Measurements from ENCODE around the gene SETD4. TPM values are rescaled to one million over a fixed set of nuclear protein-coding genes. Genes with fewer than 3 reads are reported as not detected.

Gene SETD4
- total RNA-seq, 1 experiment from 2014 or later = 22.7 TPM

GRCh38 chr21:36076878-36077655 is 16.7 kb upstream of the SETD4 start:
- no peak for ATAC-seq
- Histone ChIP-seq H3K9ac (ENCODE audit: low read length) (no peak overlapping the region), H3K4me1 (ENCODE audit: control insufficient read depth in 1 of 2, insufficient read depth in 2 of 2, low read length in 2 of 2) (no peaks in the 10 kb centered on the region), H3K36me3 (ENCODE audit: control insufficient read depth in 1 of 2, insufficient read depth in 2 of 2, low read length in 2 of 2) (no peaks in the 10 kb centered on the region), H3K27me3 (ENCODE audit: insufficient read depth, low read length) (no peaks in the 10 kb centered on the region), H3K79me2 (ENCODE audit: insufficient read depth, low read length) (no peaks in the 10 kb centered on the region), H3K9me2 (ENCODE audit: insufficient read depth) (no peaks in the 10 kb centered on the region), H3K4me3 (replicated peaks in 1 of 2; ENCODE audit: low read depth in 1 of 2, low read length in 2 of 2) (no peak overlapping the region), H2AFZ (ENCODE audit: low read depth, low read length, poor library complexity, severe bottlenecking) (no peak overlapping the region), H3K4me2 (ENCODE audit: low read length) (no peak overlapping the region), H4K20me1 (ENCODE audit: insufficient read depth) (no peaks in the 10 kb centered on the region), H3K9me3 (ENCODE audit: control insufficient read depth in 1 of 2, insufficient read depth in 1 of 2, low read depth in 1 of 2, low read length in 2 of 2) (no peaks in the 10 kb centered on the region), H3K27ac (ENCODE audit: low read depth, low read length) (no peak overlapping the region)
- no TSS peak for BruUV-seq (replicated peaks)
- intact Hi-C loops (cut with micrococcal nuclease) = no loop called here
- TF ChIP-seq POLR2A (IDR thresholded peaks at IDR 0.05; ENCODE audit: borderline replicate concordance, extremely low read depth, insufficient read depth, insufficient read length) (no peak), FOSL1 (IDR thresholded peaks at IDR 0.05; ENCODE audit: low read depth) (no peak), RAD21 (IDR thresholded peaks at IDR 0.05; ENCODE audit: low read depth) (no peak), EZH2 (IDR thresholded peaks at IDR 0.05) (no peak), ZFX (IDR thresholded peaks at IDR 0.05) (no peak), CEBPB (IDR thresholded peaks at IDR 0.05; ENCODE audit: low read depth) (no peak), SIN3A (IDR thresholded peaks at IDR 0.05; ENCODE audit: low read depth) (no peak), ATF3 (IDR thresholded peaks at IDR 0.05) (no peak), ELF1 (IDR thresholded peaks at IDR 0.05; ENCODE audit: borderline replicate concordance, low read depth) (no peak), JUND (IDR thresholded peaks at IDR 0.05) (no peak)
- RAD21 ChIA-PET (ENCODE audit: low non-redundant PET in 1 of 2, low total read pairs in 2 of 2, uncharacterized antibody in 2 of 2, unreplicated experiment in 2 of 2) = no interaction called here
- DNase-seq (ENCODE audit: low read depth, low spot score) = no peak
- CTCF ChIA-PET = no interaction called here
- POLR2A ChIA-PET = interaction anchor here (1.6 kb wide), 1 partner anchor 12 kb away, joined by 4 read pairs; no protein-coding TSS in a partner anchor

- Histone ChIP-seq H3K27ac (ENCODE audit: low read depth, low read length) (no peak overlapping the region), H3K4me2 (ENCODE audit: low read length) (no peak overlapping the region), H4K20me1 (ENCODE audit: insufficient read depth) (no peaks in the 10 kb centered on the region), H3K4me3 (replicated peaks in 1 of 2; ENCODE audit: low read depth in 1 of 2, low read length in 2 of 2) (no peak overlapping the region), H3K36me3 (ENCODE audit: control insufficient read depth in 1 of 2, insufficient read depth in 2 of 2, low read length in 2 of 2) (no peaks in the 10 kb centered on the region), H3K9ac (ENCODE audit: low read length) (no peak overlapping the region), H3K9me2 (ENCODE audit: insufficient read depth) (no peaks in the 10 kb centered on the region), H3K9me3 (ENCODE audit: control insufficient read depth in 1 of 2, insufficient read depth in 1 of 2, low read depth in 1 of 2, low read length in 2 of 2) (no peaks in the 10 kb centered on the region), H2AFZ (ENCODE audit: low read depth, low read length, poor library complexity, severe bottlenecking) (no peak overlapping the region), H3K4me1 (ENCODE audit: control insufficient read depth in 1 of 2, insufficient read depth in 2 of 2, low read length in 2 of 2) (no peaks in the 10 kb centered on the region), H3K27me3 (ENCODE audit: insufficient read depth, low read length) (no peaks in the 10 kb centered on the region), H3K79me2 (ENCODE audit: insufficient read depth, low read length) (no peaks in the 10 kb centered on the region)
- BruUV-seq (replicated peaks) = no TSS peak
- CTCF ChIA-PET = no interaction called here
- ATAC-seq = no peak
- no peak for DNase-seq (ENCODE audit: low read depth, low spot score)
- RAD21 ChIA-PET (ENCODE audit: low non-redundant PET in 1 of 2, low total read pairs in 2 of 2, uncharacterized antibody in 2 of 2, unreplicated experiment in 2 of 2) = no interaction called here
- POLR2A ChIA-PET = interaction anchor here (1.6 kb wide), 1 partner anchor 11 kb away, joined by 4 read pairs; no protein-coding TSS in a partner anchor
- intact Hi-C loops (cut with micrococcal nuclease) = no loop called here
- TF ChIP-seq REST (IDR thresholded peaks at IDR 0.05; ENCODE audit: low read depth) = no peak
- no peak for TF ChIP-seq SRF (IDR thresholded peaks at IDR 0.05; ENCODE audit: low read depth)
- no peak for TF ChIP-seq CTCF (IDR thresholded peaks at IDR 0.05 in 2 of 3, conservative IDR thresholded peaks at IDR 0.05 in 1 of 3; ENCODE audit: borderline replicate concordance in 1 of 3, insufficient read depth in 1 of 3, low read depth in 2 of 3, low read length in 2 of 3)
- TF ChIP-seq ZNF274 (IDR thresholded peaks at IDR 0.05; ENCODE audit: low read depth, low read length) = no peak
- TF ChIP-seq RAD21 (IDR thresholded peaks at IDR 0.05; ENCODE audit: low read depth) = no peak
- no peak for TF ChIP-seq JUND (IDR thresholded peaks at IDR 0.05)
- TF ChIP-seq POLR2AphosphoS5 (IDR thresholded peaks at IDR 0.05; ENCODE audit: low read depth, low read length) = no peak
- no peak for TF ChIP-seq POLR2A (IDR thresholded peaks at IDR 0.05; ENCODE audit: borderline replicate concordance, extremely low read depth, insufficient read depth, insufficient read length)
- no peak for TF ChIP-seq ELF1 (IDR thresholded peaks at IDR 0.05; ENCODE audit: borderline replicate concordance, low read depth)
- TF ChIP-seq EZH2phosphoT487 (IDR thresholded peaks at IDR 0.05; ENCODE audit: borderline replicate concordance) = no peak
These were observed 15.6 kb upstream of the SETD4 start for GRCh38 chr21:36075953-36076352.
